Activated T-cell treated with anti-CD3 and anti-CD28 coated beads, Interleukin-2, amount 50 U/mL, for 24 hours (primary cell): Measurements from ENCODE around the gene PAGE5.

Experiments used
- DNase-seq: peaks from one replicate; pipeline ENCODE4 v3.0.0-alpha.2; 2020
- H3K27ac Mint-ChIP-seq: 2 replicates; pipeline ENCODE4 v1.8.0; 2020; ENCODE audit warnings: mild to moderate bottlenecking, mixed read lengths
- H3K27me3 Mint-ChIP-seq: 2 replicates; pipeline ENCODE4 v1.8.0; 2020; ENCODE audit warnings: mixed read lengths
- H3K36me3 Mint-ChIP-seq: 2 replicates; pipeline ENCODE4 v1.8.0; 2020; ENCODE audit warnings: low read depth, mixed read lengths
- H3K4me1 Mint-ChIP-seq: 2 replicates; pipeline ENCODE4 v1.8.0; 2020; ENCODE audit warnings: low read depth, mixed read lengths
- H3K4me3 Mint-ChIP-seq: 2 replicates; pipeline ENCODE4 v1.8.0; 2020; ENCODE audit warnings: mild to moderate bottlenecking, moderate library complexity, mixed read lengths
- H3K9me3 Mint-ChIP-seq: 2 replicates; pipeline ENCODE4 v1.8.0; 2020; ENCODE audit warnings: mixed read lengths

PAGE5 gene

GRCh38 chrX:55220119-55220794 lies at the start of gene PAGE5:
PAGE5 (plus strand) TSS chrX:55220346; CDS start chrX:55221383, 1,037 bp downstream.
- Mint-ChIP-seq H3K36me3 (no peaks in the 10 kb centered on the region), H3K27ac (no peak within 1 kb of the TSS), H3K4me1 (peaks cover 2% of the 10 kb centered on the region), H3K27me3 (peaks cover 55% of the 10 kb centered on the region), H3K9me3 (no peaks in the 10 kb centered on the region), H3K4me3 (no peak within 1 kb of the TSS)
- no peak for DNase-seq

- Mint-ChIP-seq H3K9me3 (no peaks in the 10 kb centered on the region), H3K4me3 (no peak overlapping the region), H3K36me3 (no peaks in the 10 kb centered on the region), H3K27ac (no peak overlapping the region), H3K27me3 (peaks cover 48% of the 10 kb centered on the region), H3K4me1 (no peaks in the 10 kb centered on the region)
- no peak for DNase-seq
Measured at GRCh38 chrX:55187281-55187680, 32.9 kb upstream of the PAGE5 start.

- no peak for DNase-seq
- H3K36me3 Mint-ChIP-seq, result no peaks in the 10 kb centered on the region
- peaks cover 44% of the 10 kb centered on the region for H3K27me3 Mint-ChIP-seq
- peaks cover 5% of the 10 kb centered on the region for H3K9me3 Mint-ChIP-seq
- H3K4me1 Mint-ChIP-seq, result no peaks in the 10 kb centered on the region
- H3K4me3 Mint-ChIP-seq, result no peak overlapping the region
- H3K27ac Mint-ChIP-seq, result no peak overlapping the region
Measured at GRCh38 chrX:55196688-55197087, 23.5 kb upstream of the PAGE5 start.

GRCh38 chrX:55201930-55202579 lies 18.1 kb upstream of the PAGE5 start:
- H3K27ac Mint-ChIP-seq, result no peak overlapping the region
- H3K9me3 Mint-ChIP-seq, result no peaks in the 10 kb centered on the region
- H3K4me1 Mint-ChIP-seq, result no peaks in the 10 kb centered on the region
- DNase-seq, result no peak
- peaks cover 42% of the 10 kb centered on the region for H3K27me3 Mint-ChIP-seq
- H3K36me3 Mint-ChIP-seq, result no peaks in the 10 kb centered on the region
- H3K4me3 Mint-ChIP-seq, result no peak overlapping the region

GRCh38 chrX:55206162-55206941 lies 13.8 kb upstream of the PAGE5 start:
- H3K27ac Mint-ChIP-seq, result no peak overlapping the region
- no peaks in the 10 kb centered on the region for H3K9me3 Mint-ChIP-seq
- no peak overlapping the region for H3K4me3 Mint-ChIP-seq
- no peak for DNase-seq
- H3K36me3 Mint-ChIP-seq, result no peaks in the 10 kb centered on the region
- peaks cover 43% of the 10 kb centered on the region for H3K27me3 Mint-ChIP-seq
- H3K4me1 Mint-ChIP-seq, result no peaks in the 10 kb centered on the region

- no peak for DNase-seq
- no peak overlapping the region for H3K27ac Mint-ChIP-seq
- no peaks in the 10 kb centered on the region for H3K36me3 Mint-ChIP-seq
- no peaks in the 10 kb centered on the region for H3K9me3 Mint-ChIP-seq
- H3K4me3 Mint-ChIP-seq, result no peak overlapping the region
- no peaks in the 10 kb centered on the region for H3K4me1 Mint-ChIP-seq
- H3K27me3 Mint-ChIP-seq, result peaks cover 37% of the 10 kb centered on the region
Measured at GRCh38 chrX:55210931-55211677, 9.0 kb upstream of the PAGE5 start.

GRCh38 chrX:55213381-55213780 lies 6.8 kb upstream of the PAGE5 start:
- Mint-ChIP-seq H3K36me3 (no peaks in the 10 kb centered on the region), H3K4me3 (no peak overlapping the region), H3K9me3 (no peaks in the 10 kb centered on the region), H3K27me3 (peaks cover 42% of the 10 kb centered on the region), H3K4me1 (no peaks in the 10 kb centered on the region), H3K27ac (no peak overlapping the region)
- no peak for DNase-seq

GRCh38 chrX:55240788-55241340 lies 20.7 kb downstream of the PAGE5 start:
- H3K4me3 Mint-ChIP-seq, result no peak overlapping the region
- no peaks in the 10 kb centered on the region for H3K9me3 Mint-ChIP-seq
- no peaks in the 10 kb centered on the region for H3K36me3 Mint-ChIP-seq
- H3K27me3 Mint-ChIP-seq, result peaks cover 67% of the 10 kb centered on the region
- H3K4me1 Mint-ChIP-seq, result no peaks in the 10 kb centered on the region
- H3K27ac Mint-ChIP-seq, result no peak overlapping the region
- no peak for DNase-seq

- Mint-ChIP-seq H3K27me3 (peaks cover 21% of the 10 kb centered on the region), H3K27ac (no peak overlapping the region), H3K36me3 (no peaks in the 10 kb centered on the region), H3K9me3 (no peaks in the 10 kb centered on the region), H3K4me3 (no peak overlapping the region), H3K4me1 (no peaks in the 10 kb centered on the region)
- DNase-seq, result no peak
Measured at GRCh38 chrX:55253528-55253927, 33.4 kb downstream of the PAGE5 start.

- Mint-ChIP-seq H3K27me3 (peaks cover 22% of the 10 kb centered on the region), H3K36me3 (no peaks in the 10 kb centered on the region), H3K9me3 (no peaks in the 10 kb centered on the region)
Measured at GRCh38 chrX:55260806-55261205, 40.7 kb downstream of the PAGE5 start.

GRCh38 chrX:55264816-55265215 lies 44.7 kb downstream of the PAGE5 start, which contains the start of gene PAGE3:
PAGE3 (minus strand) TSS chrX:55264916; CDS start chrX:55263903, 1,013 bp downstream.
- DNase-seq, result no peak
- Mint-ChIP-seq H3K27me3 (peaks cover 38% of the 10 kb centered on the region), H3K4me3 (no peak within 1 kb of the TSS), H3K4me1 (no peaks in the 10 kb centered on the region), H3K36me3 (no peaks in the 10 kb centered on the region), H3K9me3 (no peaks in the 10 kb centered on the region), H3K27ac (no peak within 1 kb of the TSS)

More at GRCh38 chrX:55260806-55261205, 40.7 kb downstream of the PAGE5 start:
- Mint-ChIP-seq H3K4me1 (no peaks in the 10 kb centered on the region), H3K27ac (no peak overlapping the region), H3K4me3 (no peak overlapping the region)
- DNase-seq, result no peak
